Thymus (tissue), 11 donors: ENCODE measurements around the gene WNT7A. TPM values are rescaled to one million over a fixed set of nuclear protein-coding genes. Genes with fewer than 3 reads are reported as not detected.

ENCODE experiments used
- DNase-seq, 9 donors: peaks; one replicate each; pipeline ENCODE4 v3.0.0-alpha.2; 2013; ENCODE audit warnings: low spot score in 9 of 9, low read depth in 6 of 9, missing footprints in 1 of 9
- H3K27ac ChIP-seq, 2 donors: one replicate each; pipeline ENCODE4 v1.5.1; 2013; ENCODE audit warnings: control low read depth in 1 of 2, low read depth in 1 of 2, low read length in 1 of 2, mild to moderate bottlenecking in 1 of 2, moderate library complexity in 1 of 2
- H3K27me3 ChIP-seq, 2 donors: one replicate each; pipeline ENCODE4 v1.5.1; 2013; ENCODE audit warnings: low read length in 1 of 2; ENCODE audit not compliant: control insufficient read depth in 2 of 2, insufficient read depth in 1 of 2
- H3K36me3 ChIP-seq, 2 donors: one replicate each; pipeline ENCODE4 v1.5.1; 2013; ENCODE audit warnings: low read length in 1 of 2, mild to moderate bottlenecking in 1 of 2, moderate library complexity in 1 of 2; ENCODE audit not compliant: control insufficient read depth in 2 of 2, insufficient read depth in 2 of 2
- H3K4me1 ChIP-seq, 2 donors: one replicate each; pipeline ENCODE4 v1.5.1; 2013; ENCODE audit warnings: low read length in 2 of 2; ENCODE audit not compliant: control insufficient read depth in 2 of 2, insufficient read depth in 2 of 2
- H3K4me3 ChIP-seq, 2 donors: one replicate each; pipeline ENCODE4 v1.5.1; 2013; ENCODE audit warnings: low read length in 2 of 2, control low read depth in 1 of 2, mild to moderate bottlenecking in 1 of 2
- H3K9me3 ChIP-seq, 2 donors: one replicate each; pipeline ENCODE4 v1.5.1; 2013; ENCODE audit warnings: low read length in 1 of 2, mild to moderate bottlenecking in 1 of 2; ENCODE audit not compliant: control insufficient read depth in 2 of 2, insufficient read depth in 1 of 2
- WGBS: extraction: QIAGEN DNeasy Blood & Tissue Kit; methylation state at CpG from one replicate; pipeline ENCODE4 v1.1.7; 2013; 5-methylcytosine and 5-hydroxymethylcytosine counted together
- polyA plus RNA-seq: library from polyadenylated mRNA; stranded (reverse); fragments of 200-250 nt; gene quantifications from one replicate; pipeline ENCODE4 v1.2.3, GENCODE V29; 2013
- total RNA-seq: library from RNA; stranded (reverse); fragments of 120-200 nt; gene quantifications from one replicate; pipeline ENCODE4 v1.2.4, GENCODE V29; 2013
- donor health status: healthy.

WNT7A gene
- total and polyA plus RNA-seq, 2 donors: under 0.01 to 0.14 TPM

GRCh38 chr3:13839253-13839652 is 40.6 kb downstream of the WNT7A start:
- H3K9me3 ChIP-seq: no peaks in the 10 kb centered on the region
- peaks cover 0 to 12% of the 10 kb centered on the region in 2 donors for H3K27me3 ChIP-seq
- no peaks in the 10 kb centered on the region for H3K36me3 ChIP-seq
- H3K4me1 ChIP-seq: no peaks in the 10 kb centered on the region
- no peak overlapping the region for H3K27ac ChIP-seq
- no peak overlapping the region for H3K4me3 ChIP-seq
- no peak for DNase-seq
- WGBS: 90% methylated on average over 4 of the region's 4 CpGs

- Histone ChIP-seq H3K4me3 (no peak overlapping the region), H3K27me3 (peaks cover 0 to 15% of the 10 kb centered on the region in 2 donors), H3K9me3 (no peaks in the 10 kb centered on the region), H3K27ac (no peak overlapping the region), H3K36me3 (no peaks in the 10 kb centered on the region), H3K4me1 (no peaks in the 10 kb centered on the region)
- DNase-seq: no peak
- WGBS: 93% methylated on average over 4 of the region's 4 CpGs
Measured at GRCh38 chr3:13838421-13838820, 41.5 kb downstream of the WNT7A start.

GRCh38 chr3:13837751-13838150 is 42.1 kb downstream of the WNT7A start:
- no peak overlapping the region for H3K27ac ChIP-seq
- H3K9me3 ChIP-seq: no peaks in the 10 kb centered on the region
- DNase-seq: no peak
- 93% methylated on average over 10 of the region's 10 CpGs for WGBS
- peaks cover 0 to 15% of the 10 kb centered on the region in 2 donors for H3K27me3 ChIP-seq
- H3K4me3 ChIP-seq: no peak overlapping the region
- no peaks in the 10 kb centered on the region for H3K36me3 ChIP-seq
- no peaks in the 10 kb centered on the region for H3K4me1 ChIP-seq

GRCh38 chr3:13836658-13837587 is 42.9 kb downstream of the WNT7A start:
- no peak overlapping the region for H3K4me3 ChIP-seq
- whole genome bisulfite sequencing: 94% methylated on average over 12 of the region's 12 CpGs
- H3K27ac ChIP-seq: no peak overlapping the region
- H3K9me3 ChIP-seq: peaks cover 0 to 5% of the 10 kb centered on the region in 2 donors
- DNase-seq: no peak
- H3K36me3 ChIP-seq: no peaks in the 10 kb centered on the region
- H3K27me3 ChIP-seq: peaks cover 0 to 15% of the 10 kb centered on the region in 2 donors
- H3K4me1 ChIP-seq: no peaks in the 10 kb centered on the region

GRCh38 chr3:13835246-13835645 is 44.6 kb downstream of the WNT7A start:
- no peaks in the 10 kb centered on the region for H3K4me1 ChIP-seq
- no peak for DNase-seq
- H3K4me3 ChIP-seq: no peak overlapping the region
- no peak overlapping the region for H3K27ac ChIP-seq
- peaks cover 0 to 6% of the 10 kb centered on the region in 2 donors for H3K9me3 ChIP-seq
- H3K27me3 ChIP-seq: peaks cover 0 to 15% of the 10 kb centered on the region in 2 donors
- no peaks in the 10 kb centered on the region for H3K36me3 ChIP-seq
- 96% methylated on average over 9 of the region's 9 CpGs for WGBS

GRCh38 chr3:13834258-13835035 is 45.4 kb downstream of the WNT7A start:
- H3K4me3 ChIP-seq: no peak overlapping the region
- H3K9me3 ChIP-seq: peaks cover 0 to 6% of the 10 kb centered on the region in 2 donors
- WGBS: 88% methylated on average over 14 of the region's 14 CpGs
- H3K36me3 ChIP-seq: no peaks in the 10 kb centered on the region
- no peaks in the 10 kb centered on the region for H3K4me1 ChIP-seq
- H3K27ac ChIP-seq: no peak overlapping the region
- peaks cover 0 to 11% of the 10 kb centered on the region in 2 donors for H3K27me3 ChIP-seq
- no peak for DNase-seq

GRCh38 chr3:13833506-13834257 is 46.2 kb downstream of the WNT7A start:
- WGBS: 94% methylated on average over 9 of the region's 9 CpGs
- Histone ChIP-seq H3K27ac (no peak overlapping the region), H3K9me3 (peaks cover 0 to 6% of the 10 kb centered on the region in 2 donors), H3K4me3 (no peak overlapping the region), H3K4me1 (no peaks in the 10 kb centered on the region), H3K36me3 (no peaks in the 10 kb centered on the region), H3K27me3 (peaks cover 0 to 11% of the 10 kb centered on the region in 2 donors)
- no peak for DNase-seq

- Histone ChIP-seq H3K36me3 (no peaks in the 10 kb centered on the region), H3K27me3 (peaks cover 0 to 11% of the 10 kb centered on the region in 2 donors), H3K4me1 (no peaks in the 10 kb centered on the region), H3K4me3 (no peak overlapping the region), H3K27ac (no peak overlapping the region), H3K9me3 (peaks cover 0 to 6% of the 10 kb centered on the region in 2 donors)
- no peak for DNase-seq
Measured at GRCh38 chr3:13832130-13832529, 47.7 kb downstream of the WNT7A start.
